NOMO-1 treated with DMSO at 0.1 percent for 48 hours (cell line): Measurements from ENCODE around the gene SOBP.

Experiments used
- DNase-seq: peaks from one replicate; lab custom pipeline; 2025; ENCODE audit not compliant: unreplicated experiment; lab: John Stamatoyannopoulos, UW

The SOBP gene

GRCh38 chr6:107677399-107677798, 187.5 kb downstream of the SOBP start:
- DNase-seq: no peak

- no peak for DNase-seq
These were observed 189.5 kb downstream of the SOBP start for GRCh38 chr6:107679457-107679856.

- DNase-seq: no peak
These were observed 192.8 kb downstream of the SOBP start for GRCh38 chr6:107682721-107683120.

GRCh38 chr6:107683183-107683582, 193.3 kb downstream of the SOBP start:
- no peak for DNase-seq

- DNase-seq: no peak
These were observed 195.1 kb downstream of the SOBP start for GRCh38 chr6:107684996-107685395.

- DNase-seq: no peak
These were observed 199.3 kb downstream of the SOBP start for GRCh38 chr6:107689190-107689589.

- DNase-seq: no peak
These were observed 200.2 kb downstream of the SOBP start for GRCh38 chr6:107689951-107690642.

GRCh38 chr6:107690643-107691061, 200.7 kb downstream of the SOBP start:
- DNase-seq: no peak

GRCh38 chr6:107691062-107691751, 201.3 kb downstream of the SOBP start:
- DNase-seq: no peak

- DNase-seq: no peak
These were observed 202.4 kb downstream of the SOBP start for GRCh38 chr6:107692351-107692750.

- no peak for DNase-seq
These were observed 205.3 kb downstream of the SOBP start for GRCh38 chr6:107695061-107695720.

- no peak for DNase-seq
These were observed 207.8 kb downstream of the SOBP start for GRCh38 chr6:107697682-107698081.

GRCh38 chr6:107698146-107698545, 208.2 kb downstream of the SOBP start:
- no peak for DNase-seq

GRCh38 chr6:107699254-107699653, 209.3 kb downstream of the SOBP start:
- DNase-seq: no peak

- DNase-seq: no peak
These were observed 209.9 kb downstream of the SOBP start for GRCh38 chr6:107699697-107700325.

- no peak for DNase-seq
These were observed 213.7 kb downstream of the SOBP start for GRCh38 chr6:107703606-107704005.

GRCh38 chr6:107704347-107705013, 214.6 kb downstream of the SOBP start:
- DNase-seq: peak; percentile 22

- DNase-seq: no peak
These were observed 216.7 kb downstream of the SOBP start for GRCh38 chr6:107706516-107707115.

GRCh38 chr6:107707346-107708275, 217.7 kb downstream of the SOBP start:
- DNase-seq: no peak

- DNase-seq: no peak
These were observed 218.5 kb downstream of the SOBP start for GRCh38 chr6:107708435-107708834.
